ENCODE results near the gene EXOC2. TPM values are rescaled to one million over a fixed set of nuclear protein-coding genes. Genes with fewer than 3 reads are reported as not detected.
A peak's percentile ranks its signal among the peaks of the same experiment; 100 is the strongest.

EXOC2 gene
- polyA plus RNA-seq, 1 donor (not counting 4 experiments of a cell fraction or from before 2014, with no cell fraction given), result 28.4 TPM

DNA sequence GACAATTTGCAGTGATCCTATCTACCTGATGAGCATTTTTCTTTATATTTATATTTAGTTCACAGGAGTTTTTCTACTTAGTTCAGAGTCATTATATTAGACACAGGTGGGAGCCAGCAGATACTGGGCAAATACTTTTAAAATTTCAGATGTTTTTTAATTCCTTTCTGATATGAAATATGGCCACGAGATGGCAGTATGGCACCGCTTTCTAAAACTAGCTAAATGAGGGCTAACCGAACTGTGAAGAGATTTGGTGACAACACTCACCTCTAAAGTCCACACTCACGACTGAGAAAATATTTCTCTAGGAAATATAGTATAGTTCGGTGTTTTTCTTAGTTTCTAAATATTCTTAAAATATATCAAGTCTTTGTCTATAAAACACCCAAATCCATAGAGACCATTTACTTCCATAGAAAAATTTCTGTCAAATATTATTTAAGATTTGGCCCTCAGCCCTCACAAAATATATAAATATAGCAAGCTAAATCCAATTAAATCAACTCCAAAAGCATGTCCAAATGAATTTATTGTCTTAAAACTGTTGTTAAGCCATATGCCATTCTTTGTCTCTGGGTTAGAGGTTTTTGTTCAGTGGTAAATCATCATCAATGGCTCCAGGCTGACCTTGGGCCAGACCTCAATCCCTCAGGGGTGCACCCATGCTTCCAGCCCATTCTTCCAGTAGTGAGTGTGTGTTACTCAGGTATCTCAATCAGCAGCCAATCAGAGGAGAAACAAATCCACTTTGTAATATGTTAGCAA lies 99.6 kb downstream of the EXOC2 start:
- Histone ChIP-seq H3K9ac (ENCODE audit: control insufficient read depth, extremely low read depth, insufficient read depth, low read length) (no peak overlapping the region), H4K20me1 (ENCODE audit: control insufficient read depth, extremely low read depth, insufficient read depth, low read length) (no peaks in the 10 kb centered on the region), H3K4me2 (ENCODE audit: control insufficient read depth, extremely low read depth, insufficient read depth, low read depth, low read length) (no peak overlapping the region), H3K27ac (ENCODE audit: control insufficient read depth, insufficient read depth, low read length) (no peak overlapping the region), H3K4me3 (ENCODE audit: control insufficient read depth in 2 of 3, extremely low read depth in 1 of 3, insufficient read depth in 2 of 3, low read depth in 1 of 3, low read length in 3 of 3) (no peak overlapping the region), H3K9me1 (ENCODE audit: control insufficient read depth, extremely low read depth, insufficient read depth, low read length) (no peaks in the 10 kb centered on the region), H3K9me3 (ENCODE audit: control insufficient read depth, low read depth, low read length) (no peaks in the 10 kb centered on the region), H3K4me1 (ENCODE audit: control insufficient read depth, extremely low read depth, insufficient read depth, low read length) (no peaks in the 10 kb centered on the region), H3K79me2 (ENCODE audit: control insufficient read depth, insufficient read depth, low read length) (no peaks in the 10 kb centered on the region), H2AFZ (ENCODE audit: control insufficient read depth, low read length) (no peak overlapping the region), H3K27me3 (ENCODE audit: control insufficient read depth, extremely low read depth, insufficient read depth, low read length) (no peaks in the 10 kb centered on the region), H3K36me3 (ENCODE audit: control insufficient read depth in 2 of 2, extremely low read depth in 1 of 2, insufficient read depth in 2 of 2, low read length in 2 of 2) (peaks cover 9 to 16% of the 10 kb centered on the region in 2 experiments)
- FAIRE-seq, result peak; percentile 32
- TF ChIP-seq EZH2 (IDR thresholded peaks at IDR 0.05; ENCODE audit: low read length), result no peak
- peak; percentile 32 to 44 (median 43) for TF ChIP-seq CTCF (optimal IDR thresholded peaks at IDR 0.05 in 1 of 3, IDR thresholded peaks at IDR 0.05 in 1 of 3, conservative IDR thresholded peaks at IDR 0.05 in 1 of 3; ENCODE audit: extremely low read depth in 1 of 3, insufficient read depth in 2 of 3, low read length in 3 of 3)
- DNase-seq (ENCODE audit: low read depth, low spot score), result no peak
- dilution Hi-C loops (cut with MboI; ENCODE audit: extremely low pct_ligation_motif_present, low sequenced_read_pairs), result no loop called here

DNA sequence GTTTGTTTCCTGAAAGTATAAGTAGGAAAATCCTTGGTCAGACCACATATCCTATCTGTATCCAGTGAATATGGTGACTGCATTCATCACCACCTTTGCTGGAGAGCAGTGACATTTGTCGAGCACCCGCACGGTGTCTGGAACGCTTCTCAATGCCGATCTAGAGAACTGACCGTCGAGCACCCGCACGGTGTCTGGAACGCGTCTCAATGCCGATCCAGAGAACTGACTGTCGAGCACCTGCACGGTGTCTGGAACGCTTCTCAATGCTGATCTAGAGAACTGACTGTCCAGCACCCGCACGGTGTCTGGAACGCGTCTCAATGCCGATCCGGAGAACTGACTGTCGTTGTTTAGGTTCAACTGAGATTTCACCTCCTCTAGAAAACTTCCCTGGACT lies 103.8 kb downstream of the EXOC2 start:
- FAIRE-seq (no peak), DNase-seq (ENCODE audit: low read depth, low spot score) (no peak)
- no peak overlapping the region for H3K9ac ChIP-seq (ENCODE audit: control insufficient read depth, extremely low read depth, insufficient read depth, low read length)
- no peaks in the 10 kb centered on the region for H3K9me3 ChIP-seq (ENCODE audit: control insufficient read depth, low read depth, low read length)
- H3K27ac ChIP-seq (ENCODE audit: control insufficient read depth, insufficient read depth, low read length), result no peak overlapping the region
- H3K4me2 ChIP-seq (ENCODE audit: control insufficient read depth, extremely low read depth, insufficient read depth, low read depth, low read length), result no peak overlapping the region
- H3K27me3 ChIP-seq (ENCODE audit: control insufficient read depth, extremely low read depth, insufficient read depth, low read length), result no peaks in the 10 kb centered on the region
- H3K36me3 ChIP-seq (ENCODE audit: control insufficient read depth in 2 of 2, extremely low read depth in 1 of 2, insufficient read depth in 2 of 2, low read length in 2 of 2), result peaks cover 2 to 11% of the 10 kb centered on the region in 2 experiments
- no peak for TF ChIP-seq EZH2 (IDR thresholded peaks at IDR 0.05; ENCODE audit: low read length)
- TF ChIP-seq CTCF (optimal IDR thresholded peaks at IDR 0.05 in 1 of 3, IDR thresholded peaks at IDR 0.05 in 1 of 3, conservative IDR thresholded peaks at IDR 0.05 in 1 of 3; ENCODE audit: extremely low read depth in 1 of 3, insufficient read depth in 2 of 3, low read length in 3 of 3), result no peak
- H3K79me2 ChIP-seq (ENCODE audit: control insufficient read depth, insufficient read depth, low read length), result no peaks in the 10 kb centered on the region
- H3K4me1 ChIP-seq (ENCODE audit: control insufficient read depth, extremely low read depth, insufficient read depth, low read length), result peaks cover 6% of the 10 kb centered on the region
- no peak overlapping the region for H2AFZ ChIP-seq (ENCODE audit: control insufficient read depth, low read length)
- dilution Hi-C loops (cut with MboI; ENCODE audit: extremely low pct_ligation_motif_present, low sequenced_read_pairs), result no loop called here
- no peak overlapping the region for H3K4me3 ChIP-seq (ENCODE audit: control insufficient read depth in 2 of 3, extremely low read depth in 1 of 3, insufficient read depth in 2 of 3, low read depth in 1 of 3, low read length in 3 of 3)
- H3K9me1 ChIP-seq (ENCODE audit: control insufficient read depth, extremely low read depth, insufficient read depth, low read length), result no peaks in the 10 kb centered on the region
- H4K20me1 ChIP-seq (ENCODE audit: control insufficient read depth, extremely low read depth, insufficient read depth, low read length), result no peaks in the 10 kb centered on the region

Measured in keratinocyte (primary cell).